Measurements from ENCODE around the gene GON4L. TPM values are rescaled to one million over a fixed set of nuclear protein-coding genes. Genes with fewer than 3 reads are reported as not detected.

Gene GON4L
- total RNA-seq, 1 experiment from 2014 or later, result 54.4 TPM

GRCh38 chr1:155844860-155845421 lies 12.1 kb downstream of the GON4L start:
- Mint-ChIP-seq H3K4me3 (no peak overlapping the region), H3K4me1 (peaks cover 7% of the 10 kb centered on the region), H3K9me3 (no peaks in the 10 kb centered on the region), H3K27me3 (ENCODE audit: low read depth) (no peaks in the 10 kb centered on the region), H3K36me3 (peaks cover 40% of the 10 kb centered on the region), H3K27ac (peak overlapping the region; percentile 75)
- DNase-seq (ENCODE audit: low spot score) (no peak), ATAC-seq (no peak)
- ChIA-PET POLR2A (no interaction called here), CTCF (no interaction called here)
- TF ChIP-seq TEAD1 (CRISPR knock-in tag; IDR thresholded peaks at IDR 0.05) (no peak), CTCF (IDR thresholded peaks at IDR 0.05) (no peak), ETV6 (CRISPR knock-in tag; IDR thresholded peaks at IDR 0.05) (no peak)
- TF ChIP-seq, protein P1, sequence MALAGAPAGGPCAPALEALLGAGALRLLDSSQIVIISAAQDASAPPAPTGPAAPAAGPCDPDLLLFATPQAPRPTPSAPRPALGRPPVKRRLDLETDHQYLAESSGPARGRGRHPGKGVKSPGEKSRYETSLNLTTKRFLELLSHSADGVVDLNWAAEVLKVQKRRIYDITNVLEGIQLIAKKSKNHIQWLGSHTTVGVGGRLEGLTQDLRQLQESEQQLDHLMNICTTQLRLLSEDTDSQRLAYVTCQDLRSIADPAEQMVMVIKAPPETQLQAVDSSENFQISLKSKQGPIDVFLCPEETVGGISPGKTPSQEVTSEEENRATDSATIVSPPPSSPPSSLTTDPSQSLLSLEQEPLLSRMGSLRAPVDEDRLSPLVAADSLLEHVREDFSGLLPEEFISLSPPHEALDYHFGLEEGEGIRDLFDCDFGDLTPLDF (CRISPR knock-in tag; IDR thresholded peaks at IDR 0.05), result no peak
- TF ChIP-seq, protein P2, sequence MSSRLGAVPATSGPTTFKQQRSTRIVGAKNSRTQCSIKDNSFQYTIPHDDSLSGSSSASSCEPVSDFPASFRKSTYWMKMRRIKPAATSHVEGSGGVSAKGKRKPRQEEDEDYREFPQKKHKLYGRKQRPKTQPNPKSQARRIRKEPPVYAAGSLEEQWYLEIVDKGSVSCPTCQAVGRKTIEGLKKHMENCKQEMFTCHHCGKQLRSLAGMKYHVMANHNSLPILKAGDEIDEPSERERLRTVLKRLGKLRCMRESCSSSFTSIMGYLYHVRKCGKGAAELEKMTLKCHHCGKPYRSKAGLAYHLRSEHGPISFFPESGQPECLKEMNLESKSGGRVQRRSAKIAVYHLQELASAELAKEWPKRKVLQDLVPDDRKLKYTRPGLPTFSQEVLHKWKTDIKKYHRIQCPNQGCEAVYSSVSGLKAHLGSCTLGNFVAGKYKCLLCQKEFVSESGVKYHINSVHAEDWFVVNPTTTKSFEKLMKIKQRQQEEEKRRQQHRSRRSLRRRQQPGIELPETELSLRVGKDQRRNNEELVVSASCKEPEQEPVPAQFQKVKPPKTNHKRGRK (CRISPR knock-in tag; IDR thresholded peaks at IDR 0.05; ENCODE audit: borderline replicate concordance), result no peak

DNA sequence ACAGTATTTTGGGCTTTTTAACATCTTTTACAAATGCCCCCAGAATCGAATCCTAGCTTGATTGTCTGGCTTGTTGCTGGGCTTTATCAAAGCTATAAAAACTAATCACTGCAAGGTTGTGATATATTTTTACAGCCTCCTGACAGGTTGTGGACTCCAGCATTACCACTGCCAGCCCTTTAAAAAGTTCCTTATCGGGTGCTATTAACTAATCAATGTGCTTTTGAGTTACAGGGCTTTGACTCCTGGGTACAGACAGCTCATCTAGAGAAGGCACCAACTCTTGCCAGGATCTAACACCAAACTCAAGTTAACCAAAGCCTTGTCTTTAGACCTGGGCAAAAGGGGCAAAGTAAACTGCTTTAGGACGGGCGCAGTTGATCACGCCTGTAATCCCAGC lies 16.6 kb downstream of the GON4L start:
- ATAC-seq, result no peak
- H3K27me3 Mint-ChIP-seq (ENCODE audit: low read depth), result no peaks in the 10 kb centered on the region
- H3K27ac Mint-ChIP-seq, result no peak overlapping the region
- H3K9me3 Mint-ChIP-seq, result peaks cover 4% of the 10 kb centered on the region
- no peak for DNase-seq (ENCODE audit: low spot score)
- H3K36me3 Mint-ChIP-seq, result peaks cover 29% of the 10 kb centered on the region
- no peak overlapping the region for H3K4me3 Mint-ChIP-seq
- POLR2A ChIA-PET, result no interaction called here
- CTCF ChIA-PET, result interaction anchor here (0.6 kb wide), 1 partner anchor 447 kb away, joined by 3 read pairs; no protein-coding TSS in a partner anchor
- peaks cover 3% of the 10 kb centered on the region; the same call in 1 of the 2 replicates for H3K4me1 Mint-ChIP-seq
- TF ChIP-seq ZNF263 (CRISPR knock-in tag; IDR thresholded peaks at IDR 0.05; ENCODE audit: low read depth), result no peak
- no peak for TF ChIP-seq ZNF232 (CRISPR knock-in tag; IDR thresholded peaks at IDR 0.05)
- TF ChIP-seq, protein P3, sequence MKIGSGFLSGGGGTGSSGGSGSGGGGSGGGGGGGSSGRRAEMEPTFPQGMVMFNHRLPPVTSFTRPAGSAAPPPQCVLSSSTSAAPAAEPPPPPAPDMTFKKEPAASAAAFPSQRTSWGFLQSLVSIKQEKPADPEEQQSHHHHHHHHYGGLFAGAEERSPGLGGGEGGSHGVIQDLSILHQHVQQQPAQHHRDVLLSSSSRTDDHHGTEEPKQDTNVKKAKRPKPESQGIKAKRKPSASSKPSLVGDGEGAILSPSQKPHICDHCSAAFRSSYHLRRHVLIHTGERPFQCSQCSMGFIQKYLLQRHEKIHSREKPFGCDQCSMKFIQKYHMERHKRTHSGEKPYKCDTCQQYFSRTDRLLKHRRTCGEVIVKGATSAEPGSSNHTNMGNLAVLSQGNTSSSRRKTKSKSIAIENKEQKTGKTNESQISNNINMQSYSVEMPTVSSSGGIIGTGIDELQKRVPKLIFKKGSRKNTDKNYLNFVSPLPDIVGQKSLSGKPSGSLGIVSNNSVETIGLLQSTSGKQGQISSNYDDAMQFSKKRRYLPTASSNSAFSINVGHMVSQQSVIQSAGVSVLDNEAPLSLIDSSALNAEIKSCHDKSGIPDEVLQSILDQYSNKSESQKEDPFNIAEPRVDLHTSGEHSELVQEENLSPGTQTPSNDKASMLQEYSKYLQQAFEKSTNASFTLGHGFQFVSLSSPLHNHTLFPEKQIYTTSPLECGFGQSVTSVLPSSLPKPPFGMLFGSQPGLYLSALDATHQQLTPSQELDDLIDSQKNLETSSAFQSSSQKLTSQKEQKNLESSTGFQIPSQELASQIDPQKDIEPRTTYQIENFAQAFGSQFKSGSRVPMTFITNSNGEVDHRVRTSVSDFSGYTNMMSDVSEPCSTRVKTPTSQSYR (CRISPR knock-in tag; IDR thresholded peaks at IDR 0.05), result no peak
- no peak for TF ChIP-seq JUN (CRISPR knock-in tag; IDR thresholded peaks at IDR 0.05)
- TF ChIP-seq MAX (CRISPR knock-in tag; IDR thresholded peaks at IDR 0.05), result no peak
- TF ChIP-seq ZNF532 (CRISPR knock-in tag; IDR thresholded peaks at IDR 0.05; ENCODE audit: borderline replicate concordance), result no peak
- TF ChIP-seq, protein P4, sequence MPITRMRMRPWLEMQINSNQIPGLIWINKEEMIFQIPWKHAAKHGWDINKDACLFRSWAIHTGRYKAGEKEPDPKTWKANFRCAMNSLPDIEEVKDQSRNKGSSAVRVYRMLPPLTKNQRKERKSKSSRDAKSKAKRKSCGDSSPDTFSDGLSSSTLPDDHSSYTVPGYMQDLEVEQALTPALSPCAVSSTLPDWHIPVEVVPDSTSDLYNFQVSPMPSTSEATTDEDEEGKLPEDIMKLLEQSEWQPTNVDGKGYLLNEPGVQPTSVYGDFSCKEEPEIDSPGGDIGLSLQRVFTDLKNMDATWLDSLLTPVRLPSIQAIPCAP (CRISPR knock-in tag; IDR thresholded peaks at IDR 0.05), result no peak
- no peak for TF ChIP-seq IRF2 (CRISPR knock-in tag; IDR thresholded peaks at IDR 0.05; ENCODE audit: borderline replicate concordance, low read depth)
- TF ChIP-seq MXD4 (CRISPR knock-in tag; IDR thresholded peaks at IDR 0.05; ENCODE audit: borderline replicate concordance), result no peak
- TF ChIP-seq ZNF425 (CRISPR knock-in tag; conservative IDR thresholded peaks at IDR 0.05), result no peak
- no peak for TF ChIP-seq TEAD1 (CRISPR knock-in tag; IDR thresholded peaks at IDR 0.05)
- no peak for TF ChIP-seq ZSCAN18 (CRISPR knock-in tag; IDR thresholded peaks at IDR 0.05)
